Tongue (tissue), 2 donors: ENCODE data around the gene PEAR1. TPM values are rescaled to one million over a fixed set of nuclear protein-coding genes. Genes with fewer than 3 reads are reported as not detected.
A peak's percentile ranks its signal among the peaks of the same experiment; 100 is the strongest.

Source experiments
- DNase-seq: peaks from one replicate; pipeline ENCODE4 v3.0.0-alpha.2; 2015
- total RNA-seq: library from RNA; depleted of rRNA; stranded (reverse); fragments of >200 nt; gene quantifications from one replicate; pipeline ENCODE4 v1.2.3, GENCODE V29; 2014

The PEAR1 gene
- total RNA-seq, 1 donor from 2014 or later = 13.6 TPM

GRCh38 chr1:156860628-156861423 is 32.7 kb upstream of the PEAR1 start, which contains the start of gene NTRK1:
NTRK1 (plus strand) TSS chr1:156860865; CDS start chr1:156860935, 70 bp downstream.
- DNase-seq = peak; percentile 83

- no peak for DNase-seq
Observed at GRCh38 chr1:156862584-156862983, 30.9 kb upstream of the PEAR1 start.

GRCh38 chr1:156862997-156863599 is 30.4 kb upstream of the PEAR1 start:
- DNase-seq = no peak

- DNase-seq = no peak
Observed at GRCh38 chr1:156863631-156864030, 29.9 kb upstream of the PEAR1 start.

GRCh38 chr1:156864796-156865195 is 28.7 kb upstream of the PEAR1 start:
- no peak for DNase-seq

GRCh38 chr1:156865258-156865657 is 28.3 kb upstream of the PEAR1 start:
- no peak for DNase-seq

- no peak for DNase-seq
Observed at GRCh38 chr1:156865865-156866248, 27.7 kb upstream of the PEAR1 start.

- DNase-seq = no peak
Observed at GRCh38 chr1:156866249-156866909, 27.1 kb upstream of the PEAR1 start.

GRCh38 chr1:156868341-156868740 is 25.2 kb upstream of the PEAR1 start:
- DNase-seq = no peak

- DNase-seq = no peak
Observed at GRCh38 chr1:156869455-156869854, 24.1 kb upstream of the PEAR1 start.

- no peak for DNase-seq
Observed at GRCh38 chr1:156873659-156874058, 19.9 kb upstream of the PEAR1 start.

- no peak for DNase-seq
Observed at GRCh38 chr1:156874142-156874541, 19.4 kb upstream of the PEAR1 start.

- no peak for DNase-seq
Observed at GRCh38 chr1:156874572-156875340, 18.8 kb upstream of the PEAR1 start.

- no peak for DNase-seq
Observed at GRCh38 chr1:156875341-156875615, 18.2 kb upstream of the PEAR1 start.

- DNase-seq = no peak
Observed at GRCh38 chr1:156876281-156876680, 17.2 kb upstream of the PEAR1 start.

GRCh38 chr1:156877433-156878170 is 15.9 kb upstream of the PEAR1 start:
- no peak for DNase-seq

GRCh38 chr1:156879876-156880275 is 13.6 kb upstream of the PEAR1 start:
- DNase-seq = no peak

- DNase-seq = no peak
Observed at GRCh38 chr1:156880473-156880872, 13.0 kb upstream of the PEAR1 start.

- no peak for DNase-seq
Observed at GRCh38 chr1:156881101-156881500, 12.4 kb upstream of the PEAR1 start.

GRCh38 chr1:156881663-156882062 is 11.9 kb upstream of the PEAR1 start:
- DNase-seq = no peak

GRCh38 chr1:156882543-156882942 is 11.0 kb upstream of the PEAR1 start:
- no peak for DNase-seq

- DNase-seq = no peak
Observed at GRCh38 chr1:156883919-156884318, 9.6 kb upstream of the PEAR1 start.
